Measurements from ENCODE around the gene RCBTB2. TPM values are rescaled to one million over a fixed set of nuclear protein-coding genes. Genes with fewer than 3 reads are reported as not detected.

RCBTB2 gene
- total RNA-seq, 4 donors from 2014 or later, result 2.6 to 72.0 (median 9.5) TPM

DNA sequence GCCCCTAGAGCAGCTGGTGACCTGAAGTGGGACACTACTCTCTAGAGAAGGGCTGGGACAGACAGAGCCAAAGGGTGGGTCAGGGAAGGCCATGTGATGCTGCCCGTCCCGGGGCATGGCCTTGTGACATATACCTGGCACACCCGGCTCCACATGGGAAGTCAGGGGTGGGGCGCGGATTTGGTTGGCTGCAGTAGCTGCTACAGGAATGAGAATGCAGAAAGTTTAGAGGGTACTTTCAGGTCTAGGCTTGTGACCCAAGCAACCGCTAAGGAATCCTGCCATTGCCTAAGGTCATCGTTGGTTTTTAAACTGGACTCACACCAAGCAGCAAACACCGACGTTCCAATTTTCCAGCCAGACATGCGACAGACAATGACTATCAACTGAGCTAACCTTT, 25.9 kb downstream of the RCBTB2 start:
- no peaks in the 10 kb centered on the region for H3K4me1 ChIP-seq
- no peaks in the 10 kb centered on the region for H3K27me3 ChIP-seq
- no peak for TF ChIP-seq POLR2A (IDR thresholded peaks at IDR 0.05)
- TF ChIP-seq, protein P1, sequence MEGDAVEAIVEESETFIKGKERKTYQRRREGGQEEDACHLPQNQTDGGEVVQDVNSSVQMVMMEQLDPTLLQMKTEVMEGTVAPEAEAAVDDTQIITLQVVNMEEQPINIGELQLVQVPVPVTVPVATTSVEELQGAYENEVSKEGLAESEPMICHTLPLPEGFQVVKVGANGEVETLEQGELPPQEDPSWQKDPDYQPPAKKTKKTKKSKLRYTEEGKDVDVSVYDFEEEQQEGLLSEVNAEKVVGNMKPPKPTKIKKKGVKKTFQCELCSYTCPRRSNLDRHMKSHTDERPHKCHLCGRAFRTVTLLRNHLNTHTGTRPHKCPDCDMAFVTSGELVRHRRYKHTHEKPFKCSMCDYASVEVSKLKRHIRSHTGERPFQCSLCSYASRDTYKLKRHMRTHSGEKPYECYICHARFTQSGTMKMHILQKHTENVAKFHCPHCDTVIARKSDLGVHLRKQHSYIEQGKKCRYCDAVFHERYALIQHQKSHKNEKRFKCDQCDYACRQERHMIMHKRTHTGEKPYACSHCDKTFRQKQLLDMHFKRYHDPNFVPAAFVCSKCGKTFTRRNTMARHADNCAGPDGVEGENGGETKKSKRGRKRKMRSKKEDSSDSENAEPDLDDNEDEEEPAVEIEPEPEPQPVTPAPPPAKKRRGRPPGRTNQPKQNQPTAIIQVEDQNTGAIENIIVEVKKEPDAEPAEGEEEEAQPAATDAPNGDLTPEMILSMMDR (IDR thresholded peaks at IDR 0.05), result no peak
- DNase-seq, result no peak
- peak overlapping the region in 1 of 2 donors; percentile 71 for H3K27ac ChIP-seq
- intact Hi-C loops (cut with DNase I; ENCODE audit: low total_unique reads), result no loop called here
- H3K4me3 ChIP-seq, result no peak overlapping the region
- H3K36me3 ChIP-seq, result no peaks in the 10 kb centered on the region
- no peaks in the 10 kb centered on the region for H3K9me3 ChIP-seq

GRCh38 chr13:48506092-48506701, 26.7 kb downstream of the RCBTB2 start:
- Histone ChIP-seq H3K9me3 (no peaks in the 10 kb centered on the region), H3K27ac (peak overlapping the region; percentile 48 to 71), H3K4me1 (no peaks in the 10 kb centered on the region), H3K36me3 (no peaks in the 10 kb centered on the region), H3K27me3 (no peaks in the 10 kb centered on the region), H3K4me3 (no peak overlapping the region)
- intact Hi-C loops (cut with DNase I; ENCODE audit: low total_unique reads), result no loop called here
- TF ChIP-seq, protein P1 (IDR thresholded peaks at IDR 0.05), result no peak
- TF ChIP-seq POLR2A (IDR thresholded peaks at IDR 0.05), result no peak
- no peak for DNase-seq

DNA sequence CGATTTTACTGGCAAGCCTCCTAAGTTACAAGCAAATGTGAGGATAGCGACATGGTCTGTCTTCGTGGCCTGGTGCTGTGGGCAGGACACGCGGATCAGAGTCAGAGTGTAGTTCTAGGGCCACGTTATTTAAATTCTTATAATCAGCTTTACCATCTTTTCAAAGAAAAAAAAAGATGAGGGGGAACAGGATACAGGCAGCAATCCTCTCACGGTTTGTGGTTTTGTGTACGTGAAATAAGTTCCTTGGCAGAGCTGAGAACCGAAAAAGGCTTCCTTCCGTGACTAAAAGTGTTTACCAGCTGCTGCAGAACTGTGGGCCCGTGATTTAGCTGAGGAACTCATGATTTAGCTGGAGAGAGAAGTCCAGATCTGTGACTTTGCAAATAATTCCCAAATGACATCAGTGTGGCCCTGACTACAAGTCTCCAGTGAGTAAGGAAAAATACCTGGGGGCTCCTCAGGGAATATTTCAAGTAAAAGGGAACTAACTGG, 27.2 kb downstream of the RCBTB2 start:
- Histone ChIP-seq H3K4me3 (no peak overlapping the region), H3K27me3 (no peaks in the 10 kb centered on the region), H3K36me3 (no peaks in the 10 kb centered on the region), H3K27ac (peak overlapping the region; percentile 48 to 71), H3K9me3 (no peaks in the 10 kb centered on the region), H3K4me1 (no peaks in the 10 kb centered on the region)
- no peak for TF ChIP-seq POLR2A (IDR thresholded peaks at IDR 0.05)
- TF ChIP-seq, protein P1 (IDR thresholded peaks at IDR 0.05), result no peak
- intact Hi-C loops (cut with DNase I; ENCODE audit: low total_unique reads), result no loop called here
- DNase-seq, result no peak

DNA sequence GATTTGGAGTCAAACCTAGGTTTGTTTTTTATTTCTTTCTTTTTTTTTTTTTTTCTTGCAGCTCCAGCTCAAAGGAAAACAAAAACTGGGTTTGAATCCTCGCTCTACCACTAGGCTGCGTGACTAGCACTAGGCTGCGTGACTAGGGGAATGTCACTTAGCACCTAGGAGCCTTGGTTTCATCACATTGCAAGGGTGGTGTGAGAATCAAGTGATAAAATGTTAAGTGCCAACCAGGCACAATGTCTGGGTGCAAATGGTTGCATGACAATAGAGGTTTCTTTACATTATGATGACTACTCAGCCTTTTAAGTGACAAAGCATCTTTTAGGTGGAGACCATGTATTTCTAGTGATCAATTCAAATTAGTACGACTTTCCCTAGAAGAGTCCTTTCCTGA, 27.9 kb downstream of the RCBTB2 start:
- no peaks in the 10 kb centered on the region for H3K27me3 ChIP-seq
- no peak for DNase-seq
- no peak overlapping the region for H3K4me3 ChIP-seq
- intact Hi-C loops (cut with DNase I; ENCODE audit: low total_unique reads), result no loop called here
- no peaks in the 10 kb centered on the region for H3K36me3 ChIP-seq
- TF ChIP-seq, protein P1 (IDR thresholded peaks at IDR 0.05), result no peak
- TF ChIP-seq POLR2A (IDR thresholded peaks at IDR 0.05), result no peak
- H3K4me1 ChIP-seq, result no peaks in the 10 kb centered on the region
- peak overlapping the region in 1 of 2 donors; percentile 71 for H3K27ac ChIP-seq
- no peaks in the 10 kb centered on the region for H3K9me3 ChIP-seq

- H3K9me3 ChIP-seq, result no peaks in the 10 kb centered on the region
- no peaks in the 10 kb centered on the region for H3K36me3 ChIP-seq
- H3K27me3 ChIP-seq, result no peaks in the 10 kb centered on the region
- TF ChIP-seq POLR2A (IDR thresholded peaks at IDR 0.05), result no peak
- TF ChIP-seq, protein P1 (IDR thresholded peaks at IDR 0.05), result no peak
- no peak overlapping the region for H3K4me3 ChIP-seq
- H3K27ac ChIP-seq, result no peak overlapping the region
- intact Hi-C loops (cut with DNase I; ENCODE audit: low total_unique reads), result no loop called here
- DNase-seq, result no peak
- H3K4me1 ChIP-seq, result no peaks in the 10 kb centered on the region
Measured at GRCh38 chr13:48504606-48505005, 28.3 kb downstream of the RCBTB2 start.
